ENCODE results near the gene AACS.

- TF ChIP-seq CTCF (IDR thresholded peaks at IDR 0.05) = no peak
- TF ChIP-seq POLR2A (IDR thresholded peaks at IDR 0.05) = no peak
Observed at GRCh38 chr12:125140279-125141209, 75.3 kb downstream of the AACS start.

Measured in esophagus squamous epithelium (tissue), 4 donors.